Spleen (tissue), 11 donors: ENCODE results near the gene SUPT3H. TPM values are rescaled to one million over a fixed set of nuclear protein-coding genes. Genes with fewer than 3 reads are reported as not detected.

Experiments
- DNase-seq: peaks from one replicate; pipeline ENCODE4 v3.0.0-alpha.2; 2020
- H3K27ac ChIP-seq, 8 donors: fragments of 200-600 bp; sonication (generic) in 7 of 8; 1 replicate in 4 of 8; 2 replicates in 4 of 8; pipeline versions ENCODE4 v1.5.0 to v1.8.0; 2016 to 2021; ENCODE audit warnings: inconsistent platforms in 4 of 8, mild to moderate bottlenecking in 4 of 8, moderate library complexity in 1 of 8
- H3K27me3 ChIP-seq, 7 donors: fragments of 200-600 bp; sonication (generic) in 6 of 7; replicated peaks in 1 of 7; 1 replicate in 4 of 7; 2 replicates in 3 of 7; pipeline versions ENCODE4 v1.5.0 to v1.8.0; 2016 to 2021; ENCODE audit warnings: inconsistent platforms in 3 of 7, mild to moderate bottlenecking in 1 of 7
- H3K36me3 ChIP-seq, 6 donors: fragments of 200-600 bp; sonication (generic) in 5 of 6; 1 replicate in 4 of 6; 2 replicates in 2 of 6; pipeline versions ENCODE4 v1.5.0 to v1.8.0; 2016 to 2021; ENCODE audit warnings: inconsistent platforms in 2 of 6
- H3K4me1 ChIP-seq, 6 donors: fragments of 200-600 bp; sonication (generic) in 5 of 6; 1 replicate in 3 of 6; 2 replicates in 3 of 6; pipeline versions ENCODE4 v1.5.0 to v1.8.0; 2016 to 2021; ENCODE audit warnings: inconsistent platforms in 3 of 6
- H3K4me3 ChIP-seq, 8 donors: fragments of 200-600 bp; sonication (generic) in 7 of 8; 1 replicate in 4 of 8; 2 replicates in 4 of 8; pipeline versions ENCODE4 v1.5.0 to v1.8.0; 2016 to 2021; ENCODE audit warnings: inconsistent platforms in 4 of 8, mild to moderate bottlenecking in 4 of 8, moderate library complexity in 2 of 8
- H3K9me3 ChIP-seq, 8 donors: fragments of 200-600 bp; sonication (generic) in 7 of 8; 1 replicate in 4 of 8; 2 replicates in 4 of 8; pipeline versions ENCODE4 v1.5.0 to v1.8.0; 2016 to 2021; ENCODE audit warnings: inconsistent platforms in 4 of 8
- CTCF ChIP-seq, 11 experiments: fragments of 200-600 bp in 7 of 11; fragments of 450-650 bp in 4 of 11; sonication (generic) in 4 of 11; IDR thresholded peaks in 8 of 11; conservative IDR thresholded peaks in 3 of 11; 1 replicate in 7 of 11; 2 replicates in 4 of 11; pipeline versions ENCODE4 v1.4.0 to v1.8.0; 2016 to 2021; ENCODE audit warnings: antibody characterized with exemption in 11 of 11, inconsistent platforms in 4 of 11, mild to moderate bottlenecking in 1 of 11
- POLR2A ChIP-seq, 3 donors: fragments of 450-650 bp; IDR thresholded peaks; one replicate each; pipeline ENCODE4 v1.5.1; 2017; ENCODE audit warnings: antibody characterized with exemption in 3 of 3, mild to moderate bottlenecking in 1 of 3
- POLR2AphosphoS5 ChIP-seq, 3 donors: sonication (generic); formaldehyde crosslinking; IDR thresholded peaks; one replicate each; pipeline ENCODE4 v1.5.1; 2017; ENCODE audit warnings: antibody characterized with exemption in 3 of 3
- WGBS, 5 donors: extraction: QIAGEN DNeasy Blood & Tissue Kit in 3 of 5; methylation state at CpG; one replicate each; pipeline versions ENCODE4 v1.1.5 to v1.1.7; 2013 to 2018; 5-methylcytosine and 5-hydroxymethylcytosine counted together
- intact Hi-C: fragments of 100-400 bp; cut with DNase I; formaldehyde crosslinking; loops from one replicate; pipeline ENCODE4 v1.15.0; 2023; ENCODE audit warnings: low total_unique reads
- polyA plus RNA-seq, 3 donors: library from polyadenylated mRNA; stranded (reverse); fragments of 200-250 nt; gene quantifications; one replicate each; pipeline ENCODE4 v1.2.1, GENCODE V29; 2013
- total RNA-seq, 7 donors: library from RNA; depleted of rRNA in 3 of 7; stranded (reverse); fragments of >200 nt in 3 of 7; fragmentation: NEBNext Ultra II Directional in 4 of 7; extraction: Animal tissue kit (Norgen Biotek cat#: 25700) in 4 of 7; gene quantifications; one replicate each; pipeline versions ENCODE4 v1.1.0 to v1.2.1, GENCODE V29; 2016 to 2021
- donor health status: healthy with polysubstance abuse.
- donor health status: DM: no; HTN: no; CAD: no; lungs with moderate emphysema.
- donor health status: DM: no; HTN: no; CAD: no.
- donor health status: Bipolar disorder and iron deficiency.
- donor health status: healthy.
- donor health status: DM: no; HTN: no; CAD: no.
- donor health status: DM: yes; HTN: yes; CAD: no.

Gene SUPT3H
- total and polyA plus RNA-seq, 10 donors: 3.1 to 16.8 (median 6.2) TPM

- no peaks in the 10 kb centered on the region for H3K4me1 ChIP-seq
- TF ChIP-seq POLR2A (IDR thresholded peaks at IDR 0.05) (no peak), POLR2AphosphoS5 (IDR thresholded peaks at IDR 0.05) (no peak), CTCF (IDR thresholded peaks at IDR 0.05 in 8 of 11, conservative IDR thresholded peaks at IDR 0.05 in 3 of 11) (no peak)
- H3K4me3 ChIP-seq: no peak overlapping the region
- intact Hi-C loops: no loop called here
- 83 to 95% (median 88%) methylated on average over 2 of the region's 2 CpGs for WGBS, 5 donors
- H3K27ac ChIP-seq: no peak overlapping the region
- H3K9me3 ChIP-seq: no peaks in the 10 kb centered on the region
- no peak for DNase-seq
- H3K36me3 ChIP-seq: no peaks in the 10 kb centered on the region
- H3K27me3 ChIP-seq: no peaks in the 10 kb centered on the region
Observed at GRCh38 chr6:45169815-45170214, 207.9 kb downstream of the SUPT3H start.

GRCh38 chr6:45163952-45164766 lies 213.6 kb downstream of the SUPT3H start:
- H3K36me3 ChIP-seq: no peaks in the 10 kb centered on the region
- TF ChIP-seq POLR2AphosphoS5 (IDR thresholded peaks at IDR 0.05): no peak
- no peak for TF ChIP-seq CTCF (IDR thresholded peaks at IDR 0.05 in 8 of 11, conservative IDR thresholded peaks at IDR 0.05 in 3 of 11)
- no peak for TF ChIP-seq POLR2A (IDR thresholded peaks at IDR 0.05)
- H3K9me3 ChIP-seq: no peaks in the 10 kb centered on the region
- no peaks in the 10 kb centered on the region for H3K27me3 ChIP-seq
- WGBS, 5 donors: 73 to 81% (median 76%) methylated on average over 3 of the region's 3 CpGs
- H3K27ac ChIP-seq: no peak overlapping the region
- intact Hi-C loops: no loop called here
- DNase-seq: no peak
- H3K4me1 ChIP-seq: no peaks in the 10 kb centered on the region
- H3K4me3 ChIP-seq: no peak overlapping the region

GRCh38 chr6:45160305-45160704 lies 217.4 kb downstream of the SUPT3H start:
- intact Hi-C loops: no loop called here
- Histone ChIP-seq H3K27ac (no peak overlapping the region), H3K9me3 (no peaks in the 10 kb centered on the region), H3K4me3 (no peak overlapping the region), H3K36me3 (no peaks in the 10 kb centered on the region), H3K27me3 (no peaks in the 10 kb centered on the region), H3K4me1 (peaks cover 0 to 12% (median 0%) of the 10 kb centered on the region in 6 donors)
- no peak for DNase-seq
- WGBS, 5 donors: 92 to 95% (median 94%) methylated on average over 4 of the region's 4 CpGs
- TF ChIP-seq CTCF (IDR thresholded peaks at IDR 0.05 in 8 of 11, conservative IDR thresholded peaks at IDR 0.05 in 3 of 11) (no peak), POLR2A (IDR thresholded peaks at IDR 0.05) (no peak), POLR2AphosphoS5 (IDR thresholded peaks at IDR 0.05) (no peak)

- intact Hi-C loops: no loop called here
- TF ChIP-seq CTCF (IDR thresholded peaks at IDR 0.05 in 8 of 11, conservative IDR thresholded peaks at IDR 0.05 in 3 of 11): no peak
- TF ChIP-seq POLR2A (IDR thresholded peaks at IDR 0.05): no peak
- TF ChIP-seq POLR2AphosphoS5 (IDR thresholded peaks at IDR 0.05): no peak
Observed at GRCh38 chr6:45156075-45156474, 221.7 kb downstream of the SUPT3H start.

More at GRCh38 chr6:45156075-45156474, 221.7 kb downstream of the SUPT3H start:
- 19 to 24% (median 21%) methylated on average over 2 of the region's 2 CpGs for WGBS, 5 donors
- Histone ChIP-seq H3K9me3 (no peaks in the 10 kb centered on the region), H3K4me3 (no peak overlapping the region), H3K27ac (no peak overlapping the region), H3K36me3 (no peaks in the 10 kb centered on the region), H3K4me1 (peaks cover 0 to 12% (median 0%) of the 10 kb centered on the region in 6 donors), H3K27me3 (no peaks in the 10 kb centered on the region)
- no peak for DNase-seq
